Body of pancreas (tissue), 4 donors: Measurements from ENCODE around the gene LRRC10.

Experiments used
- POLR2A ChIP-seq, 3 donors: fragments of 450-650 bp; IDR thresholded peaks; one replicate each; pipeline ENCODE4 v1.6.1; 2016; ENCODE audit warnings: antibody characterized with exemption in 3 of 3, mild to moderate bottlenecking in 2 of 3
- TF ChIP-seq, protein P1 (sequence below), 7 experiments: fragments of 450-650 bp in 4 of 7; fragments of 200-600 bp in 3 of 7; sonication (generic) in 3 of 7; IDR thresholded peaks; one replicate each; pipeline ENCODE4 v1.5.1; 2016 to 2019; ENCODE audit warnings: antibody characterized with exemption in 7 of 7

DNA sequence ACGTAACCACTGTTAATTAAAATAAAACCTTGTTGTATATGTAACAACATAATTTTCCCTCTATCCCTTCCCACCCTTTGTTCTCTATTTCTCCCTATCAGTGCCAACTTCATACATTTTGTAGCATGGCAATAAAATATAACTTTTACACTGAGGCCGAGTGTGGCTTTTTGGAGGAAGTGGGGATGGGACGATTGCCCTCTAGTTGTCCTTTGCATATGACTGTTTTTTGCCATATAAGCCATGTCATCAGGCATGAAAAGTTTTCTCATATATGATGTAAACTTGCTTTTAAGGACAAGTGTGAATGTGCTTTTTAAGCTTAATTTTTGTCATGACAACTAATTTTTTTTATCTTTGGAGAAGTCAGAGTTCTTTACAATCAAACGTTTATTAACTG, 31.7 kb downstream of the LRRC10 start:
- TF ChIP-seq, protein P1, sequence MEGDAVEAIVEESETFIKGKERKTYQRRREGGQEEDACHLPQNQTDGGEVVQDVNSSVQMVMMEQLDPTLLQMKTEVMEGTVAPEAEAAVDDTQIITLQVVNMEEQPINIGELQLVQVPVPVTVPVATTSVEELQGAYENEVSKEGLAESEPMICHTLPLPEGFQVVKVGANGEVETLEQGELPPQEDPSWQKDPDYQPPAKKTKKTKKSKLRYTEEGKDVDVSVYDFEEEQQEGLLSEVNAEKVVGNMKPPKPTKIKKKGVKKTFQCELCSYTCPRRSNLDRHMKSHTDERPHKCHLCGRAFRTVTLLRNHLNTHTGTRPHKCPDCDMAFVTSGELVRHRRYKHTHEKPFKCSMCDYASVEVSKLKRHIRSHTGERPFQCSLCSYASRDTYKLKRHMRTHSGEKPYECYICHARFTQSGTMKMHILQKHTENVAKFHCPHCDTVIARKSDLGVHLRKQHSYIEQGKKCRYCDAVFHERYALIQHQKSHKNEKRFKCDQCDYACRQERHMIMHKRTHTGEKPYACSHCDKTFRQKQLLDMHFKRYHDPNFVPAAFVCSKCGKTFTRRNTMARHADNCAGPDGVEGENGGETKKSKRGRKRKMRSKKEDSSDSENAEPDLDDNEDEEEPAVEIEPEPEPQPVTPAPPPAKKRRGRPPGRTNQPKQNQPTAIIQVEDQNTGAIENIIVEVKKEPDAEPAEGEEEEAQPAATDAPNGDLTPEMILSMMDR (IDR thresholded peaks at IDR 0.05), result no peak
- no peak for TF ChIP-seq POLR2A (IDR thresholded peaks at IDR 0.05)
